SK-N-SH (cell line): ENCODE data around the gene REX1BD. TPM values are rescaled to one million over a fixed set of nuclear protein-coding genes. Genes with fewer than 3 reads are reported as not detected.
A peak's percentile ranks its signal among the peaks of the same experiment; 100 is the strongest.

Experiments used
- CTCF ChIA-PET: fragments of 300-600, 350-600 bp; formaldehyde crosslinking; extraction: SDS; loops from one replicate; lab custom pipeline; 2021; lab: Yijun Ruan, JAX
- POLR2A ChIA-PET: fragments of 350-600 bp; sonication (Branson Sonifier 250); formaldehyde crosslinking; extraction: SDS; loops from one replicate; lab custom pipeline; 2020; ENCODE audit warnings: antibody characterized with exemption, inconsistent platforms; lab: Yijun Ruan, JAX
- DNase-seq: peaks from one replicate; pipeline ENCODE4 v3.0.0; 2012
- H2AFZ ChIP-seq: fragments of 200-600 bp; sonication (generic); 2 replicates; pipeline ENCODE4 v1.8.1; 2016; ENCODE audit warnings: antibody characterized with exemption, mild to moderate bottlenecking, low read depth
- H3F3A ChIP-seq: fragments of 200-600 bp; sonication (generic); replicated peaks from 2 replicates; pipeline ENCODE3; 2016; ENCODE audit warnings: antibody characterized with exemption, mild to moderate bottlenecking; ENCODE audit not compliant: insufficient read depth
- H3K27ac ChIP-seq, 2 experiments: fragments of 200-500 bp in 1 of 2; fragments of 200-600 bp in 1 of 2; sonication (Bioruptor generic) in 1 of 2; sonication (generic), shearing (Covaris generic) in 1 of 2; 2 replicates each; pipeline versions ENCODE4 v1.5.1 to v1.6.1; 2014 to 2016; ENCODE audit warnings: low read depth in 2 of 2, inconsistent platforms in 1 of 2, low read length in 1 of 2, mild to moderate bottlenecking in 1 of 2, mixed read lengths in 1 of 2
- H3K27me3 ChIP-seq: fragments of 200-600 bp; sonication (generic), shearing (Covaris generic); 2 replicates; pipeline ENCODE4 v1.6.1; 2016; ENCODE audit warnings: mixed run types; ENCODE audit not compliant: insufficient read depth
- H3K36me3 ChIP-seq, 2 experiments: fragments of 200-500 bp in 1 of 2; fragments of 200-600 bp in 1 of 2; sonication (Bioruptor generic) in 1 of 2; sonication (generic) in 1 of 2; replicated peaks in 1 of 2; 2 replicates each; pipeline versions ENCODE3 to v1.5.1; 2014 to 2016; ENCODE audit warnings: low read length in 1 of 2, mild to moderate bottlenecking in 1 of 2; ENCODE audit not compliant: insufficient read depth in 2 of 2, control insufficient read depth in 1 of 2
- H3K4me1 ChIP-seq, 2 experiments: fragments of 200-500 bp in 1 of 2; fragments of 200-600 bp in 1 of 2; sonication (Bioruptor generic) in 1 of 2; sonication (generic), shearing (Covaris generic) in 1 of 2; 2 replicates each; pipeline versions ENCODE4 v1.5.1 to v1.6.1; 2014 to 2016; ENCODE audit warnings: low read depth in 1 of 2, low read length in 1 of 2, mixed run types in 1 of 2; ENCODE audit not compliant: insufficient read depth in 2 of 2, control insufficient read depth in 1 of 2
- H3K4me2 ChIP-seq: fragments of 200-600 bp; sonication (generic), shearing (Covaris generic); 2 replicates; pipeline ENCODE4 v1.6.1; 2017; ENCODE audit warnings: mixed run types
- H3K4me3 ChIP-seq, 2 experiments: fragments of 200-500 bp in 1 of 2; fragments of 200-600 bp in 1 of 2; sonication (Bioruptor generic) in 1 of 2; sonication (generic), shearing (Covaris generic) in 1 of 2; 2 replicates each; pipeline versions ENCODE4 v1.5.1 to v1.8.1; 2014 to 2016; ENCODE audit warnings: low read depth in 2 of 2, inconsistent platforms in 1 of 2, low read length in 1 of 2, mild to moderate bottlenecking in 1 of 2, mixed read lengths in 1 of 2, moderate library complexity in 1 of 2
- H3K79me2 ChIP-seq: fragments of 200-600 bp; sonication (generic); 2 replicates; pipeline ENCODE4 v1.8.1; 2017; ENCODE audit warnings: mild to moderate bottlenecking; ENCODE audit not compliant: insufficient read depth
- H3K9ac ChIP-seq: fragments of 200-600 bp; sonication (generic); 2 replicates; pipeline ENCODE4 v1.6.1; 2017; ENCODE audit warnings: mixed run types
- H3K9me2 ChIP-seq: fragments of 200-600 bp; sonication (generic); 2 replicates; pipeline ENCODE4 v1.6.1; 2017; ENCODE audit warnings: mixed run types
- H3K9me3 ChIP-seq: fragments of 200-600 bp; sonication (generic); 2 replicates; pipeline ENCODE4 v1.6.1; 2017; ENCODE audit warnings: mixed run types, mild to moderate bottlenecking, moderate library complexity
- H4K20me1 ChIP-seq: fragments of 200-600 bp; sonication (generic); 2 replicates; pipeline ENCODE4 v1.6.1; 2017; ENCODE audit warnings: mild to moderate bottlenecking, mixed run types; ENCODE audit not compliant: insufficient read depth
- CHD2 ChIP-seq: fragments of 150-350 bp; IDR thresholded peaks from 2 replicates; pipeline ENCODE4 v1.6.1; 2018; ENCODE audit warnings: low read length; ENCODE audit not compliant: partially characterized antibody
- CTCF ChIP-seq: fragments of 200-600 bp; sonication (generic); IDR thresholded peaks from 2 replicates; pipeline ENCODE4 v1.6.1; 2017; ENCODE audit warnings: antibody characterized with exemption, mild to moderate bottlenecking, moderate library complexity
- ELF1 ChIP-seq: IDR thresholded peaks from 2 replicates; pipeline ENCODE4 v1.4.0; 2012
- EP300 ChIP-seq, 2 experiments: IDR thresholded peaks; 2 replicates each; pipeline versions ENCODE4 v1.4.0 to v1.6.1; 2012; ENCODE audit warnings: borderline replicate concordance in 1 of 2, low read depth in 1 of 2, low read length in 1 of 2
- EZH2phosphoT487 ChIP-seq: fragments of 200-600 bp; sonication (generic); IDR thresholded peaks from 2 replicates; pipeline ENCODE4 v1.6.1; 2017; ENCODE audit warnings: low read depth, mixed run types, mild to moderate bottlenecking, antibody characterized with exemption, moderate library complexity, borderline replicate concordance
- FOXJ3 ChIP-seq: sonication (generic); formaldehyde crosslinking; IDR thresholded peaks from 2 replicates; pipeline ENCODE4 v1.5.1; 2020; ENCODE audit warnings: mild to moderate bottlenecking, missing genetic modification reagents
- FOXM1 ChIP-seq: IDR thresholded peaks from 2 replicates; pipeline ENCODE4 v1.4.0; 2012; ENCODE audit warnings: low read depth, mild to moderate bottlenecking
- GABPA ChIP-seq: IDR thresholded peaks from 2 replicates; pipeline ENCODE4 v1.4.0; 2012; ENCODE audit warnings: low read depth, mild to moderate bottlenecking
- GATA2 ChIP-seq: sonication (generic); formaldehyde crosslinking; IDR thresholded peaks from 2 replicates; pipeline ENCODE4 v1.5.0; 2020; ENCODE audit warnings: mild to moderate bottlenecking, missing genetic modification reagents
- JUND ChIP-seq: IDR thresholded peaks from 2 replicates; pipeline ENCODE4 v1.4.0; 2012
- MEF2A ChIP-seq: IDR thresholded peaks from 2 replicates; pipeline ENCODE4 v1.4.0; 2012; ENCODE audit warnings: low read depth, borderline replicate concordance
- NFIC ChIP-seq: IDR thresholded peaks from 2 replicates; pipeline ENCODE4 v1.4.0; 2012; ENCODE audit warnings: borderline replicate concordance
- NRF1 ChIP-seq: IDR thresholded peaks from 2 replicates; pipeline ENCODE4 v1.6.1; 2012; ENCODE audit warnings: low read depth, mild to moderate bottlenecking, low read length
- RAD21 ChIP-seq: IDR thresholded peaks from 2 replicates; pipeline ENCODE4 v1.6.1; 2012; ENCODE audit warnings: mild to moderate bottlenecking, low read length
- RXRA ChIP-seq: IDR thresholded peaks from 2 replicates; pipeline ENCODE4 v1.4.0; 2012; ENCODE audit warnings: low read depth, mild to moderate bottlenecking, borderline replicate concordance
- SMC3 ChIP-seq: IDR thresholded peaks from 2 replicates; pipeline ENCODE4 v1.6.1; 2012; ENCODE audit warnings: low read depth, low read length, improper control_type of control experiment
- TAF1 ChIP-seq: IDR thresholded peaks from 2 replicates; pipeline ENCODE4 v1.6.1; 2012; ENCODE audit warnings: low read depth, mild to moderate bottlenecking, low read length, moderate library complexity, borderline replicate concordance
- TEAD4 ChIP-seq: IDR thresholded peaks from 2 replicates; pipeline ENCODE4 v1.4.0; 2012; ENCODE audit warnings: mild to moderate bottlenecking, borderline replicate concordance; ENCODE audit not compliant: insufficient read depth
- YY1 ChIP-seq: IDR thresholded peaks from 2 replicates; pipeline ENCODE4 v1.4.0; 2012; ENCODE audit warnings: low read depth, mild to moderate bottlenecking
- WGBS: methylation state at CpG from one replicate; pipeline ENCODE4 v1.1.6; 2017; ENCODE audit warnings: low lambda C conversion rate; 5-methylcytosine and 5-hydroxymethylcytosine counted together
- polyA plus RNA-seq, 3 experiments: library from polyadenylated mRNA; depleted of rRNA; stranded (reverse); fragments of >200 nt; gene quantifications; 2 replicates each; pipeline ENCODE4 v1.2.3, GENCODE V29; 2012
- TF ChIP-seq, protein P1 (sequence below): IDR thresholded peaks from 2 replicates; pipeline ENCODE4 v1.4.0; 2012; ENCODE audit warnings: low read depth, borderline replicate concordance
- TF ChIP-seq, protein P2 (sequence below): IDR thresholded peaks from 2 replicates; pipeline ENCODE4 v1.4.0; 2012; ENCODE audit warnings: low read depth, borderline replicate concordance
- TF ChIP-seq, protein P3 (sequence below): fragments of 150-350 bp; IDR thresholded peaks from 2 replicates; pipeline ENCODE4 v1.6.1; 2016; ENCODE audit warnings: mild to moderate bottlenecking, low read depth, low read length
- TF ChIP-seq, protein P4 (sequence below): IDR thresholded peaks from 2 replicates; pipeline ENCODE4 v1.4.0; 2012; ENCODE audit warnings: low read depth

The REX1BD gene
- polyA plus RNA-seq, 1 of the 3 experiments (the other 2 are of a cell fraction) = 159 TPM

GRCh38 chr19:18557411-18558201, 31.0 kb upstream of the REX1BD start, which contains the start of gene KXD1 (continued):
- TF ChIP-seq SMC3 (no peak), NFIC (no peak), RXRA (no peak), EP300 (IDR thresholded peaks at IDR 0.05; ENCODE audit: borderline replicate concordance in 1 of 2, low read depth in 1 of 2, low read length in 1 of 2) (no peak), RAD21 (no peak), ELF1 (peak; percentile 96), NRF1 (peak; percentile 83), TAF1 (peak; percentile 7), FOXJ3 (CRISPR knock-in tag) (no peak), CTCF (no peak), YY1 (0 out of 2 replicates have a peak, but pooled peaks have one; percentile 13), JUND (no peak), MEF2A (no peak), CHD2 (no peak)
- TF ChIP-seq, protein P1, sequence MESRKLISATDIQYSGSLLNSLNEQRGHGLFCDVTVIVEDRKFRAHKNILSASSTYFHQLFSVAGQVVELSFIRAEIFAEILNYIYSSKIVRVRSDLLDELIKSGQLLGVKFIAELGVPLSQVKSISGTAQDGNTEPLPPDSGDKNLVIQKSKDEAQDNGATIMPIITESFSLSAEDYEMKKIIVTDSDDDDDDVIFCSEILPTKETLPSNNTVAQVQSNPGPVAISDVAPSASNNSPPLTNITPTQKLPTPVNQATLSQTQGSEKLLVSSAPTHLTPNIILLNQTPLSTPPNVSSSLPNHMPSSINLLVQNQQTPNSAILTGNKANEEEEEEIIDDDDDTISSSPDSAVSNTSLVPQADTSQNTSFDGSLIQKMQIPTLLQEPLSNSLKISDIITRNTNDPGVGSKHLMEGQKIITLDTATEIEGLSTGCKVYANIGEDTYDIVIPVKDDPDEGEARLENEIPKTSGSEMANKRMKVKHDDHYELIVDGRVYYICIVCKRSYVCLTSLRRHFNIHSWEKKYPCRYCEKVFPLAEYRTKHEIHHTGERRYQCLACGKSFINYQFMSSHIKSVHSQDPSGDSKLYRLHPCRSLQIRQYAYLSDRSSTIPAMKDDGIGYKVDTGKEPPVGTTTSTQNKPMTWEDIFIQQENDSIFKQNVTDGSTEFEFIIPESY = no peak
- TF ChIP-seq, protein P2, sequence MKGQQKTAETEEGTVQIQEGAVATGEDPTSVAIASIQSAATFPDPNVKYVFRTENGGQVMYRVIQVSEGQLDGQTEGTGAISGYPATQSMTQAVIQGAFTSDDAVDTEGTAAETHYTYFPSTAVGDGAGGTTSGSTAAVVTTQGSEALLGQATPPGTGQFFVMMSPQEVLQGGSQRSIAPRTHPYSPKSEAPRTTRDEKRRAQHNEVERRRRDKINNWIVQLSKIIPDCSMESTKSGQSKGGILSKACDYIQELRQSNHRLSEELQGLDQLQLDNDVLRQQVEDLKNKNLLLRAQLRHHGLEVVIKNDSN = no peak

GRCh38 chr19:18558202-18558555, 30.4 kb upstream of the REX1BD start:
- peaks cover 48% of the 10 kb centered on the region for H3K79me2 ChIP-seq
- H3K27ac ChIP-seq = peak overlapping the region; percentile 46 to 60
- peaks cover 0 to 5% of the 10 kb centered on the region in 2 experiments; a peak in 1 of 4 replicates for H3K4me1 ChIP-seq
- CTCF ChIA-PET = interaction anchor here (0.8 to 2.5 kb wide), 12 partner anchors 11 to 336 kb away, joined by 3 to 8 read pairs (median 4); partner anchors contain the start of genes REX1BD and UBA52
- H3K9me2 ChIP-seq = no peaks in the 10 kb centered on the region
- no peak for DNase-seq
- peaks cover 4 to 10% of the 10 kb centered on the region in 2 experiments for H3K36me3 ChIP-seq
- peak overlapping the region; percentile 75 for H3K9ac ChIP-seq
- no peaks in the 10 kb centered on the region for H3K27me3 ChIP-seq
- peak overlapping the region; percentile 90 for H3K4me2 ChIP-seq
- H3F3A ChIP-seq = peaks cover 3% of the 10 kb centered on the region
- H3K9me3 ChIP-seq = no peaks in the 10 kb centered on the region
- H3K4me3 ChIP-seq = peak overlapping the region; percentile 78 to 85
- POLR2A ChIA-PET = interaction anchor here (0.6 to 2.5 kb wide), 5 partner anchors 13 to 293 kb away, joined by 3 to 14 read pairs (median 3); partner anchors contain the start of gene UBA52
- no peaks in the 10 kb centered on the region for H4K20me1 ChIP-seq
- WGBS = 2% methylated on average over 11 of the region's 11 CpGs
- H2AFZ ChIP-seq = peak overlapping the region; percentile 31; the same call in 1 of the 2 replicates
- no peak for TF ChIP-seq GATA2 (CRISPR knock-in tag)
- TF ChIP-seq CHD2 = no peak
- TF ChIP-seq CTCF = no peak
- no peak for TF ChIP-seq GABPA
- TF ChIP-seq, protein P3, sequence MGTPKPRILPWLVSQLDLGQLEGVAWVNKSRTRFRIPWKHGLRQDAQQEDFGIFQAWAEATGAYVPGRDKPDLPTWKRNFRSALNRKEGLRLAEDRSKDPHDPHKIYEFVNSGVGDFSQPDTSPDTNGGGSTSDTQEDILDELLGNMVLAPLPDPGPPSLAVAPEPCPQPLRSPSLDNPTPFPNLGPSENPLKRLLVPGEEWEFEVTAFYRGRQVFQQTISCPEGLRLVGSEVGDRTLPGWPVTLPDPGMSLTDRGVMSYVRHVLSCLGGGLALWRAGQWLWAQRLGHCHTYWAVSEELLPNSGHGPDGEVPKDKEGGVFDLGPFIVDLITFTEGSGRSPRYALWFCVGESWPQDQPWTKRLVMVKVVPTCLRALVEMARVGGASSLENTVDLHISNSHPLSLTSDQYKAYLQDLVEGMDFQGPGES = no peak
- no peak for TF ChIP-seq YY1
- no peak for TF ChIP-seq MEF2A
- TF ChIP-seq, protein P4, sequence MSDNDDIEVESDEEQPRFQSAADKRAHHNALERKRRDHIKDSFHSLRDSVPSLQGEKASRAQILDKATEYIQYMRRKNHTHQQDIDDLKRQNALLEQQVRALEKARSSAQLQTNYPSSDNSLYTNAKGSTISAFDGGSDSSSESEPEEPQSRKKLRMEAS = no peak
- no peak for TF ChIP-seq TEAD4
- no peak for TF ChIP-seq FOXM1
- no peak for TF ChIP-seq EZH2phosphoT487
